SK-N-SH (cell line): Measurements from ENCODE around the gene CHMP1B. TPM values are rescaled to one million over a fixed set of nuclear protein-coding genes. Genes with fewer than 3 reads are reported as not detected.

Experiments used
- CTCF ChIA-PET: fragments of 300-600, 350-600 bp; formaldehyde crosslinking; extraction: SDS; loops from one replicate; lab custom pipeline; 2021; lab: Yijun Ruan, JAX
- POLR2A ChIA-PET: fragments of 350-600 bp; sonication (Branson Sonifier 250); formaldehyde crosslinking; extraction: SDS; loops from one replicate; lab custom pipeline; 2020; ENCODE audit warnings: antibody characterized with exemption, inconsistent platforms; lab: Yijun Ruan, JAX
- DNase-seq: peaks from one replicate; pipeline ENCODE4 v3.0.0; 2012
- H2AFZ ChIP-seq: fragments of 200-600 bp; sonication (generic); 2 replicates; pipeline ENCODE4 v1.8.1; 2016; ENCODE audit warnings: antibody characterized with exemption, mild to moderate bottlenecking, low read depth
- H3F3A ChIP-seq: fragments of 200-600 bp; sonication (generic); replicated peaks from 2 replicates; pipeline ENCODE3; 2016; ENCODE audit warnings: antibody characterized with exemption, mild to moderate bottlenecking; ENCODE audit not compliant: insufficient read depth
- H3K27ac ChIP-seq, 2 experiments: fragments of 200-500 bp in 1 of 2; fragments of 200-600 bp in 1 of 2; sonication (Bioruptor generic) in 1 of 2; sonication (generic), shearing (Covaris generic) in 1 of 2; 2 replicates each; pipeline versions ENCODE4 v1.5.1 to v1.6.1; 2014 to 2016; ENCODE audit warnings: low read depth in 2 of 2, inconsistent platforms in 1 of 2, low read length in 1 of 2, mild to moderate bottlenecking in 1 of 2, mixed read lengths in 1 of 2
- H3K27me3 ChIP-seq: fragments of 200-600 bp; sonication (generic), shearing (Covaris generic); 2 replicates; pipeline ENCODE4 v1.6.1; 2016; ENCODE audit warnings: mixed run types; ENCODE audit not compliant: insufficient read depth
- H3K36me3 ChIP-seq, 2 experiments: fragments of 200-500 bp in 1 of 2; fragments of 200-600 bp in 1 of 2; sonication (Bioruptor generic) in 1 of 2; sonication (generic) in 1 of 2; replicated peaks in 1 of 2; 2 replicates each; pipeline versions ENCODE3 to v1.5.1; 2014 to 2016; ENCODE audit warnings: low read length in 1 of 2, mild to moderate bottlenecking in 1 of 2; ENCODE audit not compliant: insufficient read depth in 2 of 2, control insufficient read depth in 1 of 2
- H3K4me1 ChIP-seq, 2 experiments: fragments of 200-500 bp in 1 of 2; fragments of 200-600 bp in 1 of 2; sonication (Bioruptor generic) in 1 of 2; sonication (generic), shearing (Covaris generic) in 1 of 2; 2 replicates each; pipeline versions ENCODE4 v1.5.1 to v1.6.1; 2014 to 2016; ENCODE audit warnings: low read depth in 1 of 2, low read length in 1 of 2, mixed run types in 1 of 2; ENCODE audit not compliant: insufficient read depth in 2 of 2, control insufficient read depth in 1 of 2
- H3K4me2 ChIP-seq: fragments of 200-600 bp; sonication (generic), shearing (Covaris generic); 2 replicates; pipeline ENCODE4 v1.6.1; 2017; ENCODE audit warnings: mixed run types
- H3K4me3 ChIP-seq, 2 experiments: fragments of 200-500 bp in 1 of 2; fragments of 200-600 bp in 1 of 2; sonication (Bioruptor generic) in 1 of 2; sonication (generic), shearing (Covaris generic) in 1 of 2; 2 replicates each; pipeline versions ENCODE4 v1.5.1 to v1.8.1; 2014 to 2016; ENCODE audit warnings: low read depth in 2 of 2, inconsistent platforms in 1 of 2, low read length in 1 of 2, mild to moderate bottlenecking in 1 of 2, mixed read lengths in 1 of 2, moderate library complexity in 1 of 2
- H3K79me2 ChIP-seq: fragments of 200-600 bp; sonication (generic); 2 replicates; pipeline ENCODE4 v1.8.1; 2017; ENCODE audit warnings: mild to moderate bottlenecking; ENCODE audit not compliant: insufficient read depth
- H3K9ac ChIP-seq: fragments of 200-600 bp; sonication (generic); 2 replicates; pipeline ENCODE4 v1.6.1; 2017; ENCODE audit warnings: mixed run types
- H3K9me2 ChIP-seq: fragments of 200-600 bp; sonication (generic); 2 replicates; pipeline ENCODE4 v1.6.1; 2017; ENCODE audit warnings: mixed run types
- H3K9me3 ChIP-seq: fragments of 200-600 bp; sonication (generic); 2 replicates; pipeline ENCODE4 v1.6.1; 2017; ENCODE audit warnings: mixed run types, mild to moderate bottlenecking, moderate library complexity
- H4K20me1 ChIP-seq: fragments of 200-600 bp; sonication (generic); 2 replicates; pipeline ENCODE4 v1.6.1; 2017; ENCODE audit warnings: mild to moderate bottlenecking, mixed run types; ENCODE audit not compliant: insufficient read depth
- CHD2 ChIP-seq: fragments of 150-350 bp; IDR thresholded peaks from 2 replicates; pipeline ENCODE4 v1.6.1; 2018; ENCODE audit warnings: low read length; ENCODE audit not compliant: partially characterized antibody
- FOXJ3 ChIP-seq: sonication (generic); formaldehyde crosslinking; IDR thresholded peaks from 2 replicates; pipeline ENCODE4 v1.5.1; 2020; ENCODE audit warnings: mild to moderate bottlenecking, missing genetic modification reagents
- FOXM1 ChIP-seq: IDR thresholded peaks from 2 replicates; pipeline ENCODE4 v1.4.0; 2012; ENCODE audit warnings: low read depth, mild to moderate bottlenecking
- GATA2 ChIP-seq: sonication (generic); formaldehyde crosslinking; IDR thresholded peaks from 2 replicates; pipeline ENCODE4 v1.5.0; 2020; ENCODE audit warnings: mild to moderate bottlenecking, missing genetic modification reagents
- JUND ChIP-seq: IDR thresholded peaks from 2 replicates; pipeline ENCODE4 v1.4.0; 2012
- POLR2AphosphoS5 ChIP-seq: IDR thresholded peaks from 2 replicates; pipeline ENCODE4 v1.6.1; 2012; ENCODE audit warnings: low read depth, low read length
- SIN3A ChIP-seq: IDR thresholded peaks from 2 replicates; pipeline ENCODE4 v1.6.1; 2012; ENCODE audit warnings: low read depth, mild to moderate bottlenecking, low read length, moderate library complexity, borderline replicate concordance
- TAF1 ChIP-seq: IDR thresholded peaks from 2 replicates; pipeline ENCODE4 v1.6.1; 2012; ENCODE audit warnings: low read depth, mild to moderate bottlenecking, low read length, moderate library complexity, borderline replicate concordance
- TCF12 ChIP-seq: IDR thresholded peaks from 2 replicates; pipeline ENCODE4 v1.4.0; 2012
- WGBS: methylation state at CpG from one replicate; pipeline ENCODE4 v1.1.6; 2017; ENCODE audit warnings: low lambda C conversion rate; 5-methylcytosine and 5-hydroxymethylcytosine counted together
- polyA plus RNA-seq, 3 experiments: library from polyadenylated mRNA; depleted of rRNA; stranded (reverse); fragments of >200 nt; gene quantifications; 2 replicates each; pipeline ENCODE4 v1.2.3, GENCODE V29; 2012
- TF ChIP-seq, protein P1 (sequence below): IDR thresholded peaks from 2 replicates; pipeline ENCODE4 v1.6.1; 2012; ENCODE audit warnings: mild to moderate bottlenecking, low read depth, low read length, moderate library complexity
- TF ChIP-seq, protein P2 (sequence below): IDR thresholded peaks from 2 replicates; pipeline ENCODE4 v1.4.0; 2012; ENCODE audit warnings: low read depth
- TF ChIP-seq, protein P3 (sequence below): IDR thresholded peaks from 2 replicates; pipeline ENCODE4; 2012
- TF ChIP-seq, protein P4 (sequence below): IDR thresholded peaks from 2 replicates; pipeline ENCODE4 v1.4.0; 2012; ENCODE audit warnings: low read depth, borderline replicate concordance
- TF ChIP-seq, protein P5 (sequence below): fragments of 150-350 bp; IDR thresholded peaks from 2 replicates; pipeline ENCODE4 v1.6.1; 2017; ENCODE audit warnings: antibody characterized with exemption, low read length, low read depth, borderline replicate concordance
- TF ChIP-seq, protein P6 (sequence below): fragments of 150-350 bp; IDR thresholded peaks from 2 replicates; pipeline ENCODE4 v1.6.1; 2016; ENCODE audit warnings: mild to moderate bottlenecking, low read depth, low read length
- TF ChIP-seq, protein P7 (sequence below): fragments of 200-600 bp; sonication (generic); IDR thresholded peaks from 2 replicates; pipeline ENCODE4 v1.6.1; 2017; ENCODE audit warnings: antibody characterized with exemption, mild to moderate bottlenecking, moderate library complexity

Gene CHMP1B
- polyA plus RNA-seq, 1 of the 3 experiments (the other 2 are of a cell fraction), result 52.4 TPM

DNA sequence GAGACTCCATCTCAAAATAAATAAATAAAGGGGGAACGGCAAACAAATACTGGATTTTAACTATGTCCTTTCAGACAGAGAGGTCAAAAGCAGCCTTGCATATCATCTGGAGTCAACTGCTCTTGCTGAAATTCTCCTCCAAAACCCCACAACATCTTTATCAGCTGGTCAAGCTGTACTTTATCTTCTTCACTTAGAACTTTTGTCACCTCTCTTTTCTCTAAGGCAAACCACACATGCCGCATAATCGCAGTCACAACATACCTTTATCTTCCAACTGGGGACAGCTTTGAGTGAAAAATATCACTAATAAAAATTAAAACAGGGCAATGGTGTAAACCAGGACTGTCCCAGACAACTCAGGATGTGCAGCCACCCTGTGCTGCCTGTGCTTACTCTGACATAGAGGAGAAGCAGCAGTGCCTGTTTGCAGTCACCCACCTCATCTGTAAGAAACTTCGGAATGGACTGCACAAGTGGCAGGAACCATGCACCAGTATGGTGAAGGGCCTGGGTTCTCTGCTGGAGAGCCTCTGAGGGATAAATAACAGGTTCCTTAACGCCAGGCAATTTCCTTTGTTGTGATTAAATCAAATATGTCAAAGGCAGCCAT is 50.7 kb downstream of the CHMP1B start (continued):
- TF ChIP-seq, protein P1, sequence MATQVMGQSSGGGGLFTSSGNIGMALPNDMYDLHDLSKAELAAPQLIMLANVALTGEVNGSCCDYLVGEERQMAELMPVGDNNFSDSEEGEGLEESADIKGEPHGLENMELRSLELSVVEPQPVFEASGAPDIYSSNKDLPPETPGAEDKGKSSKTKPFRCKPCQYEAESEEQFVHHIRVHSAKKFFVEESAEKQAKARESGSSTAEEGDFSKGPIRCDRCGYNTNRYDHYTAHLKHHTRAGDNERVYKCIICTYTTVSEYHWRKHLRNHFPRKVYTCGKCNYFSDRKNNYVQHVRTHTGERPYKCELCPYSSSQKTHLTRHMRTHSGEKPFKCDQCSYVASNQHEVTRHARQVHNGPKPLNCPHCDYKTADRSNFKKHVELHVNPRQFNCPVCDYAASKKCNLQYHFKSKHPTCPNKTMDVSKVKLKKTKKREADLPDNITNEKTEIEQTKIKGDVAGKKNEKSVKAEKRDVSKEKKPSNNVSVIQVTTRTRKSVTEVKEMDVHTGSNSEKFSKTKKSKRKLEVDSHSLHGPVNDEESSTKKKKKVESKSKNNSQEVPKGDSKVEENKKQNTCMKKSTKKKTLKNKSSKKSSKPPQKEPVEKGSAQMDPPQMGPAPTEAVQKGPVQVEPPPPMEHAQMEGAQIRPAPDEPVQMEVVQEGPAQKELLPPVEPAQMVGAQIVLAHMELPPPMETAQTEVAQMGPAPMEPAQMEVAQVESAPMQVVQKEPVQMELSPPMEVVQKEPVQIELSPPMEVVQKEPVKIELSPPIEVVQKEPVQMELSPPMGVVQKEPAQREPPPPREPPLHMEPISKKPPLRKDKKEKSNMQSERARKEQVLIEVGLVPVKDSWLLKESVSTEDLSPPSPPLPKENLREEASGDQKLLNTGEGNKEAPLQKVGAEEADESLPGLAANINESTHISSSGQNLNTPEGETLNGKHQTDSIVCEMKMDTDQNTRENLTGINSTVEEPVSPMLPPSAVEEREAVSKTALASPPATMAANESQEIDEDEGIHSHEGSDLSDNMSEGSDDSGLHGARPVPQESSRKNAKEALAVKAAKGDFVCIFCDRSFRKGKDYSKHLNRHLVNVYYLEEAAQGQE, result no peak
- TF ChIP-seq TCF12, result no peak
- TF ChIP-seq, protein P2, sequence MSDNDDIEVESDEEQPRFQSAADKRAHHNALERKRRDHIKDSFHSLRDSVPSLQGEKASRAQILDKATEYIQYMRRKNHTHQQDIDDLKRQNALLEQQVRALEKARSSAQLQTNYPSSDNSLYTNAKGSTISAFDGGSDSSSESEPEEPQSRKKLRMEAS, result no peak
- no peak for TF ChIP-seq TAF1
- no peak for TF ChIP-seq SIN3A
- TF ChIP-seq CHD2, result no peak

DNA sequence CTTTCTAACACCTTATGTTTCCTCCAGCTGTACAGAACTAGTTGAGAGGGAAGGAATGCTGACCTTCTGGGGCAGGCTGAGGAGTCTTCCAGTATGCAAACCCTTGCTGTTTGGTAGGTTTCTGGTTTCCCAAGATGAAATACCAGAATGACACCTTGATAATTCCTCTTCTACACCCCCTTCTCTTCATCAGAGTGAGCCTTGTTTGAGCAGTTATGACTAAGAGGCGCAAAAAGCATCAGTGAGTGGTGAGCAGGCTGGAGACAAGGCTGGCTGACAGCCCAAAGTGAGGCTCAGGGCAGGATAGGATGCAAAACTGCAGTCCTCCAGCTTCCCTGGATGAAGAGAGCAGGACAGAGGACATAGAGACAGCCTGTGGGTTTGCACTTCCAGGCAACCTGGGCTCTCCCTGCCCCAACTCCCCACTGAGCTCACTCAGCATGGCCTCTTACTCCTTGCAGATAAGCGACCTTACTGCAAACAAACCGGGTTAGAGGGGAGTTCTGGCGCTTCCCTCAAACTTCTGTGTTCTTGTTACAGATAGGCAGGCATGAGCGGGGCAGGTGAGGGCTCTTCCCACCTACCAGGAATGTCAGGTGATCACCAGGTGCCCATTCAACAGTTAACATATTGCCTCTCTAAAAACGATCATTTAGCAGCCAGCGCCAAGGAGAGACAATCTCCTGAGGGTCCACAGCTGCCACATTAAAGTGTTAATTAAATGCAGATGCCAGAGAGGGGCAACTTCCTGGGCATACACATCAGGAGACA is 51.5 kb downstream of the CHMP1B start:
- Histone ChIP-seq H3K36me3 (peaks cover 0 to 3% of the 10 kb centered on the region in 2 experiments), H3K79me2 (no peaks in the 10 kb centered on the region), H3K9me2 (no peaks in the 10 kb centered on the region), H3K4me3 (no peak overlapping the region), H2AFZ (no peak overlapping the region), H3K9ac (no peak overlapping the region), H3F3A (no peaks in the 10 kb centered on the region), H3K27ac (no peak overlapping the region), H3K9me3 (no peaks in the 10 kb centered on the region), H3K4me2 (no peak overlapping the region), H3K4me1 (peaks cover 0 to 10% of the 10 kb centered on the region in 2 experiments; a peak in 1 of 4 replicates), H3K27me3 (no peaks in the 10 kb centered on the region), H4K20me1 (no peaks in the 10 kb centered on the region)
- 66% methylated on average over 5 of the region's 7 CpGs for WGBS
- ChIA-PET POLR2A (no interaction called here), CTCF (no interaction called here)
- TF ChIP-seq FOXJ3 (CRISPR knock-in tag) (no peak), GATA2 (CRISPR knock-in tag) (no peak), FOXM1 (no peak), TAF1 (no peak), TCF12 (no peak), POLR2AphosphoS5 (no peak), JUND (no peak)
- TF ChIP-seq, protein P3, sequence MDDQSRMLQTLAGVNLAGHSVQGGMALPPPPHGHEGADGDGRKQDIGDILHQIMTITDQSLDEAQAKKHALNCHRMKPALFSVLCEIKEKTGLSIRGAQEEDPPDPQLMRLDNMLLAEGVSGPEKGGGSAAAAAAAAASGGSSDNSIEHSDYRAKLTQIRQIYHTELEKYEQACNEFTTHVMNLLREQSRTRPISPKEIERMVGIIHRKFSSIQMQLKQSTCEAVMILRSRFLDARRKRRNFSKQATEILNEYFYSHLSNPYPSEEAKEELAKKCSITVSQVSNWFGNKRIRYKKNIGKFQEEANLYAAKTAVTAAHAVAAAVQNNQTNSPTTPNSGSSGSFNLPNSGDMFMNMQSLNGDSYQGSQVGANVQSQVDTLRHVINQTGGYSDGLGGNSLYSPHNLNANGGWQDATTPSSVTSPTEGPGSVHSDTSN, result no peak
- TF ChIP-seq, protein P4, sequence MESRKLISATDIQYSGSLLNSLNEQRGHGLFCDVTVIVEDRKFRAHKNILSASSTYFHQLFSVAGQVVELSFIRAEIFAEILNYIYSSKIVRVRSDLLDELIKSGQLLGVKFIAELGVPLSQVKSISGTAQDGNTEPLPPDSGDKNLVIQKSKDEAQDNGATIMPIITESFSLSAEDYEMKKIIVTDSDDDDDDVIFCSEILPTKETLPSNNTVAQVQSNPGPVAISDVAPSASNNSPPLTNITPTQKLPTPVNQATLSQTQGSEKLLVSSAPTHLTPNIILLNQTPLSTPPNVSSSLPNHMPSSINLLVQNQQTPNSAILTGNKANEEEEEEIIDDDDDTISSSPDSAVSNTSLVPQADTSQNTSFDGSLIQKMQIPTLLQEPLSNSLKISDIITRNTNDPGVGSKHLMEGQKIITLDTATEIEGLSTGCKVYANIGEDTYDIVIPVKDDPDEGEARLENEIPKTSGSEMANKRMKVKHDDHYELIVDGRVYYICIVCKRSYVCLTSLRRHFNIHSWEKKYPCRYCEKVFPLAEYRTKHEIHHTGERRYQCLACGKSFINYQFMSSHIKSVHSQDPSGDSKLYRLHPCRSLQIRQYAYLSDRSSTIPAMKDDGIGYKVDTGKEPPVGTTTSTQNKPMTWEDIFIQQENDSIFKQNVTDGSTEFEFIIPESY, result no peak
- TF ChIP-seq, protein P5, sequence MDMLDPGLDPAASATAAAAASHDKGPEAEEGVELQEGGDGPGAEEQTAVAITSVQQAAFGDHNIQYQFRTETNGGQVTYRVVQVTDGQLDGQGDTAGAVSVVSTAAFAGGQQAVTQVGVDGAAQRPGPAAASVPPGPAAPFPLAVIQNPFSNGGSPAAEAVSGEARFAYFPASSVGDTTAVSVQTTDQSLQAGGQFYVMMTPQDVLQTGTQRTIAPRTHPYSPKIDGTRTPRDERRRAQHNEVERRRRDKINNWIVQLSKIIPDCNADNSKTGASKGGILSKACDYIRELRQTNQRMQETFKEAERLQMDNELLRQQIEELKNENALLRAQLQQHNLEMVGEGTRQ, result no peak
- TF ChIP-seq, protein P6, sequence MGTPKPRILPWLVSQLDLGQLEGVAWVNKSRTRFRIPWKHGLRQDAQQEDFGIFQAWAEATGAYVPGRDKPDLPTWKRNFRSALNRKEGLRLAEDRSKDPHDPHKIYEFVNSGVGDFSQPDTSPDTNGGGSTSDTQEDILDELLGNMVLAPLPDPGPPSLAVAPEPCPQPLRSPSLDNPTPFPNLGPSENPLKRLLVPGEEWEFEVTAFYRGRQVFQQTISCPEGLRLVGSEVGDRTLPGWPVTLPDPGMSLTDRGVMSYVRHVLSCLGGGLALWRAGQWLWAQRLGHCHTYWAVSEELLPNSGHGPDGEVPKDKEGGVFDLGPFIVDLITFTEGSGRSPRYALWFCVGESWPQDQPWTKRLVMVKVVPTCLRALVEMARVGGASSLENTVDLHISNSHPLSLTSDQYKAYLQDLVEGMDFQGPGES, result no peak
- TF ChIP-seq, protein P7, sequence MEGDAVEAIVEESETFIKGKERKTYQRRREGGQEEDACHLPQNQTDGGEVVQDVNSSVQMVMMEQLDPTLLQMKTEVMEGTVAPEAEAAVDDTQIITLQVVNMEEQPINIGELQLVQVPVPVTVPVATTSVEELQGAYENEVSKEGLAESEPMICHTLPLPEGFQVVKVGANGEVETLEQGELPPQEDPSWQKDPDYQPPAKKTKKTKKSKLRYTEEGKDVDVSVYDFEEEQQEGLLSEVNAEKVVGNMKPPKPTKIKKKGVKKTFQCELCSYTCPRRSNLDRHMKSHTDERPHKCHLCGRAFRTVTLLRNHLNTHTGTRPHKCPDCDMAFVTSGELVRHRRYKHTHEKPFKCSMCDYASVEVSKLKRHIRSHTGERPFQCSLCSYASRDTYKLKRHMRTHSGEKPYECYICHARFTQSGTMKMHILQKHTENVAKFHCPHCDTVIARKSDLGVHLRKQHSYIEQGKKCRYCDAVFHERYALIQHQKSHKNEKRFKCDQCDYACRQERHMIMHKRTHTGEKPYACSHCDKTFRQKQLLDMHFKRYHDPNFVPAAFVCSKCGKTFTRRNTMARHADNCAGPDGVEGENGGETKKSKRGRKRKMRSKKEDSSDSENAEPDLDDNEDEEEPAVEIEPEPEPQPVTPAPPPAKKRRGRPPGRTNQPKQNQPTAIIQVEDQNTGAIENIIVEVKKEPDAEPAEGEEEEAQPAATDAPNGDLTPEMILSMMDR, result no peak
- DNase-seq, result no peak
